A549 (cell line): ENCODE data around the gene BABAM2. TPM values are rescaled to one million over a fixed set of nuclear protein-coding genes. Genes with fewer than 3 reads are reported as not detected.
A peak's percentile ranks its signal among the peaks of the same experiment; 100 is the strongest.

ENCODE experiments used
- ATAC-seq, 2 experiments: fragments of 200-7000 bp in 1 of 2; fragments of >200 bp in 1 of 2; cut with Nextera tagmentation in 1 of 2; cut with Tn5 transposase in 1 of 2; 3 replicates each; pipeline versions ENCODE4 v1.8.0 to v1.9.1; 2018 to 2020; ENCODE audit warnings: mild to moderate bottlenecking in 1 of 2, moderate library complexity in 1 of 2
- CTCF ChIA-PET: fragments of 300-600 bp; sonication (Branson Sonifier 250); formaldehyde crosslinking; extraction: SDS; loops from one replicate; lab custom pipeline; 2021; ENCODE audit warnings: antibody characterized with exemption, inconsistent platforms; lab: Yijun Ruan, JAX
- POLR2A ChIA-PET: fragments of 350-600 bp; formaldehyde crosslinking; extraction: SDS; loops from one replicate; lab custom pipeline; 2021; ENCODE audit warnings: antibody characterized with exemption, inconsistent platforms; lab: Yijun Ruan, JAX
- DNase-seq, 2 experiments: peaks; one replicate each; pipeline versions ENCODE4 v3.0.0 to v3.0.0-alpha.2; 2011 to 2016; ENCODE audit warnings: low read depth in 1 of 2, low spot score in 1 of 2
- FAIRE-seq: peaks from 2 replicates; lab custom pipeline; 2011; peaks lifted over from hg19 to GRCh38; lab: Jason Lieb, UNC
- H3K27ac ChIP-seq, 2 experiments: fragments of >200 bp; sonication (Bioruptor Twin); formaldehyde crosslinking; 3 replicates each; pipeline ENCODE4 v1.5.1; 2016 to 2017
- H3K4me1 ChIP-seq: fragments of >200 bp; sonication (Bioruptor Twin); formaldehyde crosslinking; 3 replicates; pipeline ENCODE4 v1.6.1; 2016
- H3K4me2 ChIP-seq: fragments of >200 bp; sonication (Bioruptor Twin); formaldehyde crosslinking; 3 replicates; pipeline ENCODE4 v1.6.1; 2016
- H3K4me3 ChIP-seq: fragments of >200 bp; sonication (Bioruptor Twin); formaldehyde crosslinking; 3 replicates; pipeline ENCODE4 v1.5.1; 2016
- H3K9me3 ChIP-seq: fragments of >200 bp; sonication (Bioruptor Twin); formaldehyde crosslinking; 3 replicates; pipeline ENCODE4 v1.6.1; 2016
- ATOH8 ChIP-seq: fragments of 250-450 bp; sonication (Bioruptor Pico); IDR thresholded peaks from 2 replicates; pipeline ENCODE4 v1.5.0; 2020; ENCODE audit warnings: low read depth, mild to moderate bottlenecking, moderate library complexity
- BHLHE40 ChIP-seq: IDR thresholded peaks from 2 replicates; pipeline ENCODE4 v1.6.1; 2012; ENCODE audit warnings: low read depth, low read length, inconsistent platforms
- CBX2 ChIP-seq: fragments of 200-600 bp; sonication (generic); IDR thresholded peaks from 2 replicates; pipeline ENCODE4 v1.6.1; 2016; ENCODE audit warnings: low read depth, mild to moderate bottlenecking, borderline replicate concordance
- CBX8 ChIP-seq: fragments of 200-600 bp; sonication (generic); IDR thresholded peaks from 2 replicates; pipeline ENCODE4 v1.6.1; 2016
- CHD2 ChIP-seq: fragments of 150-350 bp; IDR thresholded peaks from 2 replicates; pipeline ENCODE4 v1.6.1; 2014; ENCODE audit warnings: low read length; ENCODE audit not compliant: partially characterized antibody
- E2F6 ChIP-seq: IDR thresholded peaks from 2 replicates; pipeline ENCODE4 v1.6.1; 2012; ENCODE audit warnings: low read depth, borderline replicate concordance
- EHF ChIP-seq: fragments of 250-450 bp; sonication (Bioruptor Pico); IDR thresholded peaks from 2 replicates; pipeline ENCODE4 v1.5.0; 2020; ENCODE audit warnings: mild to moderate bottlenecking
- ESRRA ChIP-seq: fragments of 150-350 bp; IDR thresholded peaks from 2 replicates; pipeline ENCODE4 v1.6.1; 2014; ENCODE audit warnings: mild to moderate bottlenecking, low read length, borderline replicate concordance
- FOSL2 ChIP-seq, 2 experiments: fragments of 450-650 bp in 1 of 2; fragments of >200 bp in 1 of 2; sonication (Bioruptor Twin) in 1 of 2; formaldehyde crosslinking; IDR thresholded peaks; 2 replicates each; pipeline versions ENCODE4 v1.5.0 to v1.6.1; 2016 to 2020; ENCODE audit warnings: mild to moderate bottlenecking in 1 of 2, moderate library complexity in 1 of 2
- HEYL ChIP-seq: fragments of 250-450 bp; sonication (Bioruptor Pico); IDR thresholded peaks from 2 replicates; pipeline ENCODE4 v1.8.0; 2021; ENCODE audit warnings: mild to moderate bottlenecking, moderate library complexity
- HMGXB4 ChIP-seq: fragments of 250-450 bp; sonication (Bioruptor Pico); IDR thresholded peaks from 2 replicates; pipeline ENCODE4 v1.5.0; 2021; ENCODE audit warnings: mild to moderate bottlenecking, moderate library complexity, borderline replicate concordance
- HOXA7 ChIP-seq: fragments of 250-450 bp; sonication (Bioruptor Pico); IDR thresholded peaks from 2 replicates; pipeline ENCODE4 v1.5.0; 2020; ENCODE audit warnings: mild to moderate bottlenecking, moderate library complexity
- JUN ChIP-seq, 2 experiments: fragments of >200 bp; sonication (Bioruptor Twin); formaldehyde crosslinking; IDR thresholded peaks; 2 replicates in 1 of 2; 3 replicates in 1 of 2; pipeline ENCODE4 v1.6.1; 2016 to 2017
- KDM5A ChIP-seq: fragments of 200-600 bp; sonication (generic); IDR thresholded peaks from 2 replicates; pipeline ENCODE4 v1.6.1; 2016; ENCODE audit warnings: antibody characterized with exemption, mild to moderate bottlenecking
- MAX ChIP-seq: IDR thresholded peaks from 2 replicates; pipeline ENCODE4 v1.6.1; 2012
- MYC ChIP-seq: IDR thresholded peaks from 2 replicates; pipeline ENCODE4 v1.6.1; 2012; ENCODE audit warnings: mild to moderate bottlenecking, inconsistent platforms, low read length, improper control_type of control experiment, borderline replicate concordance
- NPAS2 ChIP-seq: fragments of 250-450 bp; sonication (Bioruptor Pico); IDR thresholded peaks from 2 replicates; pipeline ENCODE4 v1.8.0; 2022; ENCODE audit warnings: mild to moderate bottlenecking, moderate library complexity, borderline replicate concordance
- POLR2AphosphoS2 ChIP-seq: conservative IDR thresholded peaks from 2 replicates; pipeline ENCODE4 v1.6.1; 2012; ENCODE audit warnings: low read length, improper control_type of control experiment, inconsistent platforms
- RAD21 ChIP-seq, 2 experiments: fragments of >200 bp in 1 of 2; sonication (Bioruptor Twin) in 1 of 2; formaldehyde crosslinking in 1 of 2; IDR thresholded peaks in 1 of 2; conservative IDR thresholded peaks in 1 of 2; 2 replicates in 1 of 2; 3 replicates in 1 of 2; pipeline ENCODE4 v1.6.1; 2012 to 2018; ENCODE audit warnings: inconsistent platforms in 1 of 2
- SREBF2 ChIP-seq: fragments of 450-650 bp; IDR thresholded peaks from 2 replicates; pipeline ENCODE4 v1.6.1; 2014; ENCODE audit warnings: mild to moderate bottlenecking, moderate library complexity
- TP53 ChIP-seq: fragments of 250-450 bp; sonication (Bioruptor Pico); IDR thresholded peaks from 2 replicates; pipeline ENCODE4 v1.5.0; 2021; ENCODE audit warnings: mild to moderate bottlenecking, moderate library complexity
- ZC3H11A ChIP-seq: fragments of 450-650 bp; IDR thresholded peaks from 2 replicates; pipeline ENCODE4 v1.6.1; 2014; ENCODE audit warnings: antibody characterized with exemption, mild to moderate bottlenecking
- ZSCAN20 ChIP-seq: fragments of 250-450 bp; sonication (Bioruptor Pico); IDR thresholded peaks from 2 replicates; pipeline ENCODE4 v1.8.0; 2022; ENCODE audit warnings: mild to moderate bottlenecking, moderate library complexity
- WGBS: methylation state at CpG from one replicate; pipeline ENCODE4 v1.1.6; 2017; ENCODE audit errors: missing lambda C conversion rate; 5-methylcytosine and 5-hydroxymethylcytosine counted together
- polyA plus RNA-seq, 4 experiments: library from polyadenylated mRNA; depleted of rRNA in 3 of 4; stranded (reverse); fragments of >200 nt; fragmentation: RNase III in 1 of 4; extraction: RNeasy Plus Mini Kit Qiagen cat#74134 plus additional on column Dnase treatment in 1 of 4; gene quantifications; 2 replicates in 3 of 4; 3 replicates in 1 of 4; pipeline ENCODE4 v1.2.3, GENCODE V29; 2011 to 2017

BABAM2 gene
- polyA plus RNA-seq, 2 of the 4 experiments (the other 2 are of a cell fraction), result 53.7 to 78.4 TPM

GRCh38 chr2:28250006-28250405, 359.5 kb downstream of the BABAM2 start:
- no peak for TF ChIP-seq HEYL (CRISPR knock-in tag)
- TF ChIP-seq ZSCAN20 (CRISPR knock-in tag), result no peak
- TF ChIP-seq JUN (IDR thresholded peaks at IDR 0.05), result no peak
- no peak for TF ChIP-seq E2F6
- TF ChIP-seq HOXA7 (CRISPR knock-in tag), result no peak
- peak in 1 of 2 experiments; percentile 20; a peak in 2 of 5 replicates for TF ChIP-seq RAD21 (conservative IDR thresholded peaks at IDR 0.05 in 1 of 2, IDR thresholded peaks at IDR 0.05 in 1 of 2)
- no peak for TF ChIP-seq NPAS2
- TF ChIP-seq FOSL2 (IDR thresholded peaks at IDR 0.05), result no peak
- TF ChIP-seq FOSL2 (CRISPR knock-in tag; IDR thresholded peaks at IDR 0.05), result peak; percentile 39
- DNase-seq (peak; percentile 69 to 80), FAIRE-seq (no peak), ATAC-seq (peak; percentile 98 to 99)
- no peaks in the 10 kb centered on the region for H3K9me3 ChIP-seq
- WGBS, result 36% methylated on average over 4 of the region's 4 CpGs
- peak overlapping the region; percentile 8; the same call in 2 of the 3 replicates for H3K4me2 ChIP-seq
- ChIA-PET CTCF (interaction anchor here (0.6 to 1.8 kb wide), 8 partner anchors 18 to 544 kb away, joined by 3 to 5 read pairs (median 4); no protein-coding TSS in a partner anchor), POLR2A (interaction anchor here (0.9 to 2.3 kb wide), 3 partner anchors 17 to 141 kb away, joined by 3 to 10 read pairs (median 3); no protein-coding TSS in a partner anchor)
- H3K4me3 ChIP-seq, result no peak overlapping the region
- H3K4me1 ChIP-seq, result peaks cover 27% of the 10 kb centered on the region
- H3K27ac ChIP-seq, result peak overlapping the region; percentile 15 to 70; a peak in 4 of 6 replicates

GRCh38 chr2:28251337-28251736, 360.8 kb downstream of the BABAM2 start:
- no peak for DNase-seq
- H3K4me1 ChIP-seq, result peaks cover 27% of the 10 kb centered on the region
- no peak for FAIRE-seq
- no peak for ATAC-seq
- no peak overlapping the region; the same call in 2 of the 3 replicates for H3K4me2 ChIP-seq
- ChIA-PET CTCF (no interaction called here), POLR2A (interaction anchor here (1.6 kb wide), 1 partner anchor 18 kb away, joined by 3 read pairs; no protein-coding TSS in a partner anchor)
- no peak overlapping the region for H3K4me3 ChIP-seq
- WGBS, result 82% methylated on average over 8 of the region's 8 CpGs
- 0 out of 6 replicates have a peak overlapping the region, but pooled peaks of 1 of the 2 experiments have one; percentile 8 for H3K27ac ChIP-seq
- TF ChIP-seq CBX8, result no peak
- no peak for TF ChIP-seq JUN (IDR thresholded peaks at IDR 0.05)
- TF ChIP-seq CBX2, result no peak
- no peak for TF ChIP-seq BHLHE40
- TF ChIP-seq ZC3H11A, result no peak
- no peak for TF ChIP-seq POLR2AphosphoS2
- no peaks in the 10 kb centered on the region for H3K9me3 ChIP-seq

GRCh38 chr2:28252311-28252710, 361.8 kb downstream of the BABAM2 start:
- CTCF ChIA-PET, result interaction anchor here (0.6 to 1.6 kb wide), 3 partner anchors 13 to 605 kb away, joined by 3 to 9 read pairs (median 3); no protein-coding TSS in a partner anchor
- 0 out of 6 replicates have a peak overlapping the region, but pooled peaks of 1 of the 2 experiments have one; percentile 27 for H3K27ac ChIP-seq
- WGBS, result 93% methylated on average over 2 of the region's 2 CpGs
- TF ChIP-seq MYC, result no peak
- no peak for TF ChIP-seq SREBF2
- no peak for TF ChIP-seq ATOH8
- no peak for TF ChIP-seq CBX8
- TF ChIP-seq KDM5A, result no peak
- TF ChIP-seq HMGXB4 (CRISPR knock-in tag), result no peak
- TF ChIP-seq NPAS2, result no peak
- no peak for TF ChIP-seq TP53 (CRISPR knock-in tag)
- no peak for TF ChIP-seq CHD2
- TF ChIP-seq ESRRA, result no peak
- no peak for TF ChIP-seq EHF
- no peak for TF ChIP-seq MAX
- POLR2A ChIA-PET, result no interaction called here
- no peak overlapping the region for H3K4me2 ChIP-seq
- peaks cover 22% of the 10 kb centered on the region for H3K4me1 ChIP-seq
- DNase-seq (no peak), FAIRE-seq (no peak), ATAC-seq (no peak)
- H3K4me3 ChIP-seq, result no peak overlapping the region
- no peaks in the 10 kb centered on the region for H3K9me3 ChIP-seq
